ENCODE results near the gene MDH2.
"Not testable (repeated sequence)": the region's sequence is repeated elsewhere in the genome, so short reads cannot be mapped to it uniquely, and the experiment has no call there.

DNA sequence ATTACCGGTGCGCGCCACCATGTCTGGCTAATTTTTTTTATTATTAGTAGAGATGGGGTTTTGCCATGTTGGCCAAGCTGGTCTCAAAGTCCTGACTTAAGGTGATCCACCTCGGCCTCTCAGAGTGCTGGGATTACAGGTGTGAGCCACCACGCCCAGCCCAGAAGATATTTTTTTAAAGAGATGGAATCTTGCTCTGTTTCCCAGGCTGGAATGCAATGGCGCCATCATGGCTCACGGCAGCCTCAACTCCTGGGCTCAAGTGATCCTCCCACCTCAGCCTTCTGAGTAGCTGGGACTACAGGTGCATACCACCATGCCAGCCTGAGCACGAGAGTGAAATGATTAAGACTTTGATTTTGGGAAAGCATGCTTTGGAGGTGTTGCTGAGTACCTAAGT, 4.8 kb downstream of the MDH2 start:
- TF ChIP-seq CTCF, POLR2A (IDR thresholded peaks at IDR 0.05): not testable (repeated sequence)

Data from esophagus squamous epithelium (tissue), 4 donors.